ENCODE measurements around the gene IQGAP2. TPM values are rescaled to one million over a fixed set of nuclear protein-coding genes. Genes with fewer than 3 reads are reported as not detected.

The IQGAP2 gene
- total RNA-seq, 1 experiment from 2014 or later: 0.59 TPM

GRCh38 chr5:76638479-76638878, 235.4 kb downstream of the IQGAP2 start:
- no peak overlapping the region for H3K4me3 ChIP-seq (ENCODE audit: low read depth in 2 of 2, low read length in 2 of 2)
- no peaks in the 10 kb centered on the region for H3K27me3 ChIP-seq (ENCODE audit: control insufficient read depth, insufficient read depth, low read length)
- in situ Hi-C loops (cut with HindIII; ENCODE audit: low pct_unique_long_range_greater_than_20kb, low sequenced_read_pairs): no loop called here
- DNase-seq (ENCODE audit: low read depth, low spot score) (no peak), ATAC-seq (no peak)
- TF ChIP-seq SIN3A (IDR thresholded peaks at IDR 0.05; ENCODE audit: borderline replicate concordance, insufficient read depth, low read depth, low read length): no peak
- TF ChIP-seq CTCF (IDR thresholded peaks at IDR 0.05): no peak
- no peak for TF ChIP-seq TCF7L2 (IDR thresholded peaks at IDR 0.05; ENCODE audit: low read depth, low read length)
- no peak for TF ChIP-seq POLR2AphosphoS5 (IDR thresholded peaks at IDR 0.05; ENCODE audit: low read depth, low read length)
- no peak for TF ChIP-seq REST (IDR thresholded peaks at IDR 0.05; ENCODE audit: insufficient read depth in 1 of 2, low read depth in 2 of 2, low read length in 1 of 2)
- H3K9me3 ChIP-seq (ENCODE audit: control insufficient read depth, insufficient read depth, low read depth, low read length): no peaks in the 10 kb centered on the region
- BruUV-seq (replicated peaks): no TSS peak
- POLR2A ChIA-PET: interaction anchor here (0.7 kb wide), 1 partner anchor 28 kb away, joined by 3 read pairs; no protein-coding TSS in a partner anchor
- CTCF ChIA-PET: no interaction called here
- intact Hi-C loops (cut with micrococcal nuclease; ENCODE audit: unreplicated experiment): no loop called here
- H3K4me1 ChIP-seq (ENCODE audit: control insufficient read depth, insufficient read depth, low read length): no peaks in the 10 kb centered on the region
- H3K27ac ChIP-seq (ENCODE audit: low read length): no peak overlapping the region
- no peaks in the 10 kb centered on the region for H3K36me3 ChIP-seq (ENCODE audit: control insufficient read depth, insufficient read depth, low read length)

- no peaks in the 10 kb centered on the region for H3K27me3 ChIP-seq (ENCODE audit: control insufficient read depth, insufficient read depth, low read length)
- DNase-seq (ENCODE audit: low read depth, low spot score) (peak; percentile 33), ATAC-seq (no peak)
- ChIA-PET CTCF (no interaction called here), POLR2A (no interaction called here)
- BruUV-seq (replicated peaks): no TSS peak
- H3K36me3 ChIP-seq (ENCODE audit: control insufficient read depth, insufficient read depth, low read length): no peaks in the 10 kb centered on the region
- H3K4me1 ChIP-seq (ENCODE audit: control insufficient read depth, insufficient read depth, low read length): no peaks in the 10 kb centered on the region
- no peak overlapping the region for H3K27ac ChIP-seq (ENCODE audit: low read length)
- H3K9me3 ChIP-seq (ENCODE audit: control insufficient read depth, insufficient read depth, low read depth, low read length): no peaks in the 10 kb centered on the region
- no peak overlapping the region for H3K4me3 ChIP-seq (ENCODE audit: low read depth in 2 of 2, low read length in 2 of 2)
- no peak for TF ChIP-seq TCF7L2 (IDR thresholded peaks at IDR 0.05; ENCODE audit: low read depth, low read length)
- no peak for TF ChIP-seq REST (IDR thresholded peaks at IDR 0.05; ENCODE audit: insufficient read depth in 1 of 2, low read depth in 2 of 2, low read length in 1 of 2)
- TF ChIP-seq POLR2AphosphoS5 (IDR thresholded peaks at IDR 0.05; ENCODE audit: low read depth, low read length): no peak
- no peak for TF ChIP-seq SIN3A (IDR thresholded peaks at IDR 0.05; ENCODE audit: borderline replicate concordance, insufficient read depth, low read depth, low read length)
- TF ChIP-seq CTCF (IDR thresholded peaks at IDR 0.05): peak; percentile 74; the same call in 1 of the 2 replicates
- intact Hi-C loops (cut with micrococcal nuclease; ENCODE audit: unreplicated experiment): loop anchor here (1.0 kb wide), 1 partner anchor 40 kb away; no protein-coding TSS in a partner anchor
- in situ Hi-C loops (cut with HindIII; ENCODE audit: low pct_unique_long_range_greater_than_20kb, low sequenced_read_pairs): no loop called here
Observed at GRCh38 chr5:76641514-76642120, 238.5 kb downstream of the IQGAP2 start.
